Superior temporal gyrus (tissue), 1 donor: ENCODE results near the gene SPAST.
A peak's percentile ranks its signal among the peaks of the same experiment; 100 is the strongest.
"Not testable (repeated sequence)": the region's sequence is repeated elsewhere in the genome, so short reads cannot be mapped to it uniquely, and the experiment has no call there.

Experiments used
- DNase-seq: peaks from one replicate; pipeline ENCODE4 v3.0.0-alpha.2; 2016; ENCODE audit errors: extremely low spot score

Gene SPAST

DNA sequence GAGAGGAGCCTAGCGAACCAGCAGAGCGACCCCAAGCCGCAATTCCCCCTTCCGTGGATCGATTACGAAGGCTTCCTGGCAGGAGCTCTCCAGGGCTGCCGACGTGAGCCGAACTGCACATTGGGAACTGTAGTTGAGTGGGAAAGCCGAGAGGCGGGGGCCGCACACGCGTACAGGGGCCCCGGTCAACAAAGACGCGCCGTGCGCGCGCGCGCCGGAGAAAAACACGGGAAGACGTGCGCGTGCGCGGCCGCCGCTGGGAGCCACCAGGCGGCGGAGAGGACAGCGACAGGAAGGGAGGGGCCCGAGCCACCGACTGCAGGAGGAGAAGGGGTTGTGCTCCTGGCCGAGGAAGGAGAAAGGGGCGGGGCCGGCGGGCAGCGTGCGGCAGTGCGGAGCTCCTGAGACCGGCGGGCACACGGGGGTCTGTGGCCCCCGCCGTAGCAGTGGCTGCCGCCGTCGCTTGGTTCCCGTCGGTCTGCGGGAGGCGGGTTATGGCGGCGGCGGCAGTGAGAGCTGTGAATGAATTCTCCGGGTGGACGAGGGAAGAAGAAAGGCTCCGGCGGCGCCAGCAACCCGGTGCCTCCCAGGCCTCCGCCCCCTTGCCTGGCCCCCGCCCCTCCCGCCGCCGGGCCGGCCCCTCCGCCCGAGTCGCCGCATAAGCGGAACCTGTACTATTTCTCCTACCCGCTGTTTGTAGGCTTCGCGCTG is at the start of gene SPAST:
TSS of gene SPAST (plus strand) at position 247 of the 711 bp plus-strand sequence. CDS start at position 523, 276 bp downstream.
- peak; percentile 99 for DNase-seq

DNA sequence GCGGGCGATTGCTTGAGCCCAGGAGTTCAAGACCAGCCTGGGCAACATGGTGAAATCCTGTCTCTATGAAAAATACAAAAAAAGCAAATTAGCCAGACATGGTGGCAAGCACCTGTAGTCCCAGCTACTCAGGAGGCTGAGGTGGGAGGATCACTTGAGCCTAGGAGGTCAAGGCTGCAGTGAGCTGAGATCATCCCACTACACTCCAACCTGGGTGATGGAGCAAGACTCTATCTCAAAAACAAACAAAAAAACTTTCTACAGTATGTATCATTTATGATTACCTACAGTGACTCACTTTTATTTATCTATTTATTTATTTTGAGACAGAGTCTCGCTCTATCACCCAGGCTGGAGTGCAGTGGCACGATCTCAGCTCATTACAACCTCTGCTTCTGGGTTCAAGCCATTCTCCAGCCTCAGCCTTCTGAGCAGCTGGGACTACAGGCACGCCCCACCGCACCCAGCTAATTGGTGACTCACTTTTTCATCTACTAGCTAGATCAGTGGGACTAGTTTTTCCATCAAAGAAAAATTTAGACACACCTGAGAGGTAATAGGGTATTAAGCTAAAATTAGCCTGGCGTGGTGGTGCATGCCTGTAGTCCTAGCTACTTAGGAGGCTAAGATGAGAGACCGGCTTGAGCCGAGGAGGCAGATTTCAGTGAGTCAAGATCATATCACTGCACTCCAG is 44.4 kb upstream of the SPAST start:
- not testable (repeated sequence) for DNase-seq

DNA sequence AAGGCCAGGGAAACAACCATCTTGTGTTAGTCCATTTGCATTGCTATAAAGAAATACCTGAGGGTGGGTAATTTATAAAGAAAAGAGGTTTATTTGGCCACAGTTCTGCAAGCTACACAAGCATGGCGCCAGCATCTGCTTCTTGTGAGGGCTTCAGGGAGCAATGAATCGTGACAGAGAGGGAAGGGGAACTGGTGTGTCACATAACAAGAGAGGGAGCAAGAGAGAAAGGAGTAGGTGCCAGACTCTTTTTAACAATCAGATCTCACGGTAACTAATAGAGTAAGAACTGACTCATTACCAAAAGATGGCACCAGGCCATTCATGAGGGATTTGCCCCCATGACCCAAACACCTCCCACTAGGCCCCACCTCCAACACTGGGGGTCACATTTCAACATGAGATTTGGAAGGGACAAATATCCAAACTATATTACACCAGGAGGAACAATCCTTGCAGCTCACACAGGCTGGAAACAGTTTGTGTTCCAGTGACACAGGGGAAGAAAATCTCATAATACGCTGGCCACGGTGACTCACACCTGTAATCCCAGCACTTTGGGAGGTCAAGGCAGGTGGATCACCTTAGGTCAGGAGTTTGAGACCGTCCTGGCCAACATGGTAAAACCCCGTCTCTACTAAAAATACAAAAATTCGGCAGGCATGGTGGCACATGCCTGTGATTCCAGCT is 29.0 kb upstream of the SPAST start:
- not testable (repeated sequence) for DNase-seq

DNA sequence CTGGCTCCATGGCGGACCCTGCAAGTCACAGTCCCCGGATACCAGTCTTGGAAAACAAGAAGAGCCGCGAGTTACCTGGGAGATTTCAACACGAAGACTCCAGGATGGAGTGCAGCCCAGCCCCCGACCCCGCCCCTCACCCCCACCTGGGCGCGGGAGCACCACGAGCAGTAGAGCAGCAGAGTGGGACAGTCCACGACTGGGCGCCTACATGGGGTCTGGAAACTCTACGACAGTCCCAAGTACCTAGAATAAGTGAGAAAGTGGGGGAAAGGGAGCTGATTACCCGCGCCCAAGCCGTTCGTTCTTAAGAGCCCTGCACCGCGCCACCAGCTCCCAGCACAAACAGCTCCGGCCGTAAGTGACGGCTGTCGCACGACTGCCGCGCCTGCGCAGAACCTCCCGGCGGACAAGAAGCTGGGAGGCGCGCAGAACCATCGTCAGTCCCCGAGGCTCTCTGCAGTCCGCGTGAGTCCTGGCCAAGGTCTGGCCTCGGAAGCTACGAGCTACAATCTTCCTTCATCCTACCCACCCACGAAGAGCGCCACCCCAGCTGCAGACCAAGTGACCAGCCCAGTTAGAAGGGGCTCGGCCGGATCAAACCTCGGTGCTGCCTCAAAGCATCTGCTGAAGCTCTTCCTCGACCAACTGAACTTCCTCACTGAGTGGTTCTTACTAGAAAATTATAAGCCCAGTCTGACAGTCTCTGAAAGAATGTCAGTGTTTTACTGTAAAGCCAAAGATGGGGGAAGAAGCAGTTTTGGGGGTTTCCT is 23.7 kb upstream of the SPAST start, which contains the start of gene DPY30:
TSS of gene DPY30 (minus strand) at position 359 of the 773 bp plus-strand sequence. CDS start at position 10, 349 bp downstream.
- DNase-seq, result peak; percentile 96

DNA sequence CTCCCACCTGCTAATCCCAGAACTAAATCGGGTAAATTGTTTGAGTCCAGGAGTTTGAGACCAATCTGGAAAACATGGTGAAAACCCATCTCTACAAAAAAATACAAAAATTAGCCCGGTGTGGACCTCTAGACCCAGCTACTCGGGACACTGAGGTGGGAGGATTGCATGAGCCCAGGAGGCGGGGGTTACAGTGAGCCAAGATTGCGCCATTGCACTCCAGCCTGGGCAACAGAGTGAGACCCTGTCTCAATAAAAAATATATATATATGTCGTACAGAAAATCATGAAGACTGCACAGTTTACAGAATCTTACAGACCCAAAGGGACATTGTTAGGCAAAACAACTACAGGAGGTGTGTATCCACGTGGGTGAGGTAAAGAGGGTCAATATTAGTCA is 19.8 kb upstream of the SPAST start:
- no peak for DNase-seq

DNA sequence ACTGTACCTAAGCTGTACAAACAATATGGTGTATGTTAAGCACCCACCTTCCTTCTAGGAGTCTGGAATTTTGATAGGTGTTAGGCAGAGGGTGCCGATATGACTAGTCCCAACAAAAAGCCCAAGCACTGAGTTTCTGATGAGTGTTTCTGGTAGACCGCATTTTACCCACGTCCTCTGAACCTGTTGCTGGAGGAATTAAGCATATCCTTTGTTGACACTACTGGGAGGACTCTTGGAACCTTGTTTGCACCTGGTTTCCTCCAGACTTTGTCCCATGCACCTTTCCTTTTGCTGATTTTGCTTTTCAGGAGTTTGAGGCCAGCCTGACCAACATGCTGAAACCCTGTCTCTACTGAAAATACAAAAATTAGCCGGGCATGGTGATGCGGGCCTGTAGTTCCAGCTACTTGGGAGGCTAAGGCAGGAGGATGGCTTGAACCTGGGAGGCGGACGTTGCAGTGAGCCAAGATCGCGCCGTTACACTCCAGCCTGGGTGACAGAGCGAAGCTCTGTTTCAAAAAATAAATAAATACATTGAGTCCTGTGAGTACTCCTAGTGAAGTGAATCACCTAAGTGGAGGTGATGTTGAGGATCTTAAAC is 11.4 kb upstream of the SPAST start:
- no peak for DNase-seq

DNA sequence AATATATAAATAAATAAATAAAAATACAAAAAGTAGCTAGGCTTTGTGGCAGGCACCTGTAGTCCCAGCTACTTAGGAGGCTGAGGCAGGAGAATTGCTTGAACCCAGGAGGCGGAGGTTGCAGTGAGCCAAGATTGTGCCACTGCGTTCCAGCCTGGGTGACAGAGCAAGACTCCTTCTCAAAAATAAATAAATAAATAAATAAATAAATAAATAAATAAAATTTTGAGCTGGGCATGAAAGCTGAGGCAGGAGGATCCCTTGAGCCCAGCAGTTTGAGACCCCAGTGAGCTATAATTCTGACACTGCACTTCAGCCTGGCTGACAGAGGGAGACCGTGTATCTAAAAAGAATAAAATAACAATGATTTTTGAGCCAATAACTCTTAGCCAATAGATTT is 8.8 kb upstream of the SPAST start:
- DNase-seq, result not testable (repeated sequence)

- no peak for DNase-seq
Observed at GRCh38 chr2:32058130-32058529, 5.2 kb upstream of the SPAST start.

- no peak for DNase-seq
Observed at GRCh38 chr2:32060266-32060665, 3.1 kb upstream of the SPAST start.

DNA sequence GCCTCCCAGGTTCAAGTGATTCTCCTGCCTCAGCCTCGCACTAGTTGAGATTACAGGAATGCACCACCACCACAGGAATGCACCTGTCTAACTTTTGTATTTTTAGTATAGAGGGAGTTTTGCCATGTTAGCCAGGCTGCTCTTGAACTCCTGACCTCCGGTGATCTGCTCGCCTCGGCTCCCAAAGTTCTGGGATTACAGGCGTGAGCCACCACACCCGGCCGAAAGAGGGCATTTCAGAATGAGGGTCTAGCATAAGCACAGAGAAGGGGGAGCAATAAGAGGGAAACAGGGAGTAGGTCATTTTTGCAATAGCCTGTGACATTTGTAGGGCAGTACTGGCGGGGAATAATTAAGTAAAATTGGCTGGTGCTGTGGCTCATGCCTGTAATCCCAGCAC is 1.9 kb upstream of the SPAST start:
- DNase-seq, result no peak

- DNase-seq, result peak; percentile 62
Observed at GRCh38 chr2:32061973-32062861, 1.1 kb upstream of the SPAST start.

DNA sequence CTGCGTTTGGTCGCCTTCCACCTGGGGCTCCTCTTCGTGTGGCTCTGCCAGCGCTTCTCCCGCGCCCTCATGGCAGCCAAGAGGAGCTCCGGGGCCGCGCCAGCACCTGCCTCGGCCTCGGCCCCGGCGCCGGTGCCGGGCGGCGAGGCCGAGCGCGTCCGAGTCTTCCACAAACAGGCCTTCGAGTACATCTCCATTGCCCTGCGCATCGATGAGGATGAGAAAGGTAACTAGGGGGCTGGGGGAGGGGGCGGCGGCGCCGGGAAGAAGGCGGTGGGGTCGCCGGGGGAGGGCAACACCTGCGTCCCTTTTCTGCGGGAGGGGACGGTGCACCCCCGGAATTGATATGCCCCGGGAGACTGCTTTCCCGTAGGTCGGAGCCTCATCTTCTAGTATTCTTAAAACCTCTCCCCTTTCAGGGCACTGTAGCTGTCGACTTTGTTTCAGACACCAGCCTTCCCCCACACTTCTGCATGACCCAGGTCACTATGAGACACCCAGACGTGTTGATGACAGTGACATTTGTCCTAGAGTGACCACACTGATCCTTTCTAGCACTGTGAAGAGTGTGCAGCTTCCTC is 755 bp downstream of the SPAST start:
- DNase-seq, result no peak

GRCh38 chr2:32064713-32065112 is 1.4 kb downstream of the SPAST start:
- DNase-seq, result no peak

DNA sequence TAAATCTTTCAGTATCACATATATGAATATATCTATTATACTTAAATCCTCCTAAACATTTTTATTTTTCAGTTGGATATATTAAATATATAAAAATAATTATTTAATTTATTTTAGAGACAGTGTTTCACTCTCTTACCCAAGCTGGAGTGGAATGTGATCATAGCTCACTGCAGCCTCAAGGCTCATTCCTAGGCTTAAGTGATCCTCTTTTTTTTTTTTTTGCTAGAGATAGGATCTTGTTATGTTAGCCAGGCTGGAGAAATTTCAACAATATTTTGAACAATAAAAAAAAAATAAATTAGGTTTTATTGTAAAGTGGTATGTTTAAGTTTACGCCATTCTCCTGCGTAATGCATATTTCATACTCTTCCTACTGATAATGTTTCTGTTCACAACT is 4.2 kb downstream of the SPAST start:
- no peak for DNase-seq

- no peak for DNase-seq
Observed at GRCh38 chr2:32074134-32074506, 10.8 kb downstream of the SPAST start.

DNA sequence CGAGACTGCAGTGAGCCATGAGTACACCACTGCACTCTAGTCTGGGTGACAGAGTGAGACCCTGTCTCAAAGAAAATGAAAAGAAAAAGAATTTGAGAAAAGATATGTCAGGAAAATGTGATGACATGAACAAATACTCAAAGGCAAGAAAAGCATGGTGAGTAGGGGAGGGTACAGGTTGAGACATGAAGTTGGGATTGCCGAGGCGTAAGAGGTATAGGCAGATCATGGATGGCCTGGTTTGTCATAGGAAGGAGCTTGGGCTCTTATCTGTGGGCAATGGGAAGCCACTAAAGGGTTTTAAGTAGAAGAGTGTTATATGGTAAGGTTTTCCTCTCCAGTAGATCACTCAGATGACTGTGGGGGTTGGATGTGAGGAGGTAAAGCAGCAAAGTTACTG is 32.3 kb downstream of the SPAST start:
- no peak for DNase-seq

GRCh38 chr2:32108111-32108510 is 44.8 kb downstream of the SPAST start:
- DNase-seq, result no peak

DNA sequence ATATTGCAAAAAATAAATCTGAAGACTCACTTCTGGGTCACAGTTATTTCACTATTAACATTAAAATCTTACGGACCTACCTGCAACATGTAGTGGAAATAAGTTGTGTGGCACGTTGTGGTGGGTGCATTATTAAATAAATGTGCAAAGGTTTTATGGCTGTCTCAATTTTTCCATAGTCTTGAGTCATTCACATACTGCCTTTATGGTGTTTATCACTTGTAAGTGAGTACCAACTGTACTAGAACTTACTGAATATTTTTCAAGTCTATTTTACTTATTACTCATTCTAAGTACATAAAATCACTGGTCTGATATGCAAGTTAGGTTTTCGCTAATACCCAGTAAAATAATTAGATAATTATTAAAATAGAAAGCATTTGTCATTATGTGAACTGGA is 54.7 kb downstream of the SPAST start:
- no peak for DNase-seq

- no peak for DNase-seq
Observed at GRCh38 chr2:32119161-32119560, 55.8 kb downstream of the SPAST start.

DNA sequence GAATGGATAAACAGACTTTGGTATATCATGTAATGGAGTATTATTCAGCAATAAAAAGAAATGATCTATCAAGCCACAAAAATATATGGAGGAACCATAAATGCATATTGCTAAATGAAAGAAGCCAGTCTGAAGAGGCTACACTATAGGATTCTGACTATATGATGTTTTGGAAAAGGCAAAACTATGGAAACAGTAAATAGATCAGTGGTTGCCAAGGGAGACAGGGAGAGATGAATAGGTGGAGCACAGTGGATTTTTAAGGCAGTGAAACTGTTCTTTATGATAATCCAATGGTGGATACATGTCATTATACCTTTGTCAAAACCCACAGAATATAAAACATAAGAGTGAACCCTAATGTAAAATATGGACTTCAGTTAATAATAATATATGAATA is 61.3 kb downstream of the SPAST start:
- DNase-seq, result no peak
